HEK293 (cell line): Measurements from ENCODE around the gene NRTN.
A peak's percentile ranks its signal among the peaks of the same experiment; 100 is the strongest.

Experiments used
- CTCF ChIA-PET: fragments of 350-600 bp; formaldehyde crosslinking; extraction: SDS; loops from one replicate; lab custom pipeline; 2021; ENCODE audit warnings: antibody characterized with exemption; lab: Yijun Ruan, JAX
- POLR2A ChIA-PET: fragments of 300-600 bp; formaldehyde crosslinking; extraction: SDS; loops from one replicate; lab custom pipeline; 2020; ENCODE audit warnings: antibody characterized with exemption, inconsistent platforms; lab: Yijun Ruan, JAX
- H3K27ac ChIP-seq: fragments of 200-500 bp; sonication (Bioruptor generic); 2 replicates; pipeline ENCODE4 v1.5.1; 2014; ENCODE audit warnings: low read depth, low read length, control low read depth, inconsistent platforms; ENCODE audit errors: extremely low read depth
- H3K36me3 ChIP-seq, 2 experiments: fragments of 200-500 bp in 1 of 2; sonication (Bioruptor generic) in 1 of 2; 1 replicate in 1 of 2; 2 replicates in 1 of 2; pipeline ENCODE4 v1.5.1; 2014 to 2017; ENCODE audit warnings: inconsistent platforms in 2 of 2, low read length in 2 of 2; ENCODE audit not compliant: control insufficient read depth in 2 of 2, insufficient read depth in 1 of 2
- H3K4me1 ChIP-seq: fragments of 200-500 bp; sonication (Bioruptor generic); 2 replicates; pipeline ENCODE4 v1.5.1; 2014; ENCODE audit warnings: mild to moderate bottlenecking, low read length, inconsistent platforms; ENCODE audit not compliant: control insufficient read depth, insufficient read depth
- H3K4me3 ChIP-seq: 2 replicates; pipeline ENCODE4 v1.5.1; 2011; ENCODE audit warnings: low read depth, mild to moderate bottlenecking, control low read depth, low read length, moderate library complexity
- H3K9me3 ChIP-seq: fragments of 200-500 bp; sonication (Bioruptor generic); 2 replicates; pipeline ENCODE4 v1.5.1; 2014; ENCODE audit warnings: low read depth, low read length, inconsistent platforms; ENCODE audit not compliant: control insufficient read depth, insufficient read depth
- GLIS2 ChIP-seq: fragments of 450-650 bp; formaldehyde crosslinking; IDR thresholded peaks from 2 replicates; pipeline ENCODE4 v1.5.1; 2016; ENCODE audit warnings: missing biosample characterization, missing genetic modification characterization
- HOXA7 ChIP-seq: sonication (generic); formaldehyde crosslinking; IDR thresholded peaks from 2 replicates; pipeline ENCODE4 v1.8.1; 2022; ENCODE audit warnings: missing genetic modification reagents, borderline replicate concordance
- HOXC10 ChIP-seq: sonication (generic); formaldehyde crosslinking; IDR thresholded peaks from 2 replicates; pipeline ENCODE4 v1.8.1; 2023; ENCODE audit warnings: mild to moderate bottlenecking, missing genetic modification reagents
- ZBTB20 ChIP-seq: fragments of 450-650 bp; formaldehyde crosslinking; IDR thresholded peaks from 2 replicates; pipeline ENCODE4 v1.5.1; 2016; ENCODE audit warnings: missing biosample characterization, missing genetic modification characterization
- ZBTB6 ChIP-seq: fragments of 450-650 bp; formaldehyde crosslinking; IDR thresholded peaks from 2 replicates; pipeline ENCODE4 v1.5.1; 2017; ENCODE audit warnings: missing biosample characterization, missing genetic modification characterization
- ZFP41 ChIP-seq: fragments of 450-650 bp; formaldehyde crosslinking; IDR thresholded peaks from 2 replicates; pipeline ENCODE4 v1.5.1; 2016; ENCODE audit warnings: missing biosample characterization, missing genetic modification characterization, borderline replicate concordance
- ZNF341 ChIP-seq: fragments of 450-650 bp; formaldehyde crosslinking; IDR thresholded peaks from 2 replicates; pipeline ENCODE4; 2016; ENCODE audit warnings: low read depth, missing biosample characterization, missing genetic modification characterization
- ZNF416 ChIP-seq: fragments of 450-650 bp; formaldehyde crosslinking; IDR thresholded peaks from 2 replicates; pipeline ENCODE4 v1.5.1; 2016; ENCODE audit warnings: missing biosample characterization, missing genetic modification characterization
- ZNF518A ChIP-seq: fragments of 450-650 bp; formaldehyde crosslinking; conservative IDR thresholded peaks from 2 replicates; pipeline ENCODE4 v1.5.1; 2016; ENCODE audit warnings: low read depth, missing biosample characterization, missing genetic modification characterization
- ZNF529 ChIP-seq: fragments of 450-650 bp; formaldehyde crosslinking; IDR thresholded peaks from 2 replicates; pipeline ENCODE4 v1.5.1; 2017; ENCODE audit warnings: missing genetic modification characterization, missing biosample characterization; ENCODE audit not compliant: insufficient replicate concordance
- ZNF530 ChIP-seq: fragments of 450-650 bp; formaldehyde crosslinking; IDR thresholded peaks from 2 replicates; pipeline ENCODE4 v1.5.1; 2016; ENCODE audit warnings: low read depth, missing biosample characterization, missing genetic modification characterization
- ZNF654 ChIP-seq: fragments of 450-650 bp; formaldehyde crosslinking; IDR thresholded peaks from 2 replicates; pipeline ENCODE4 v1.5.1; 2016; ENCODE audit warnings: low read depth, missing biosample characterization, missing genetic modification characterization
- ZNF701 ChIP-seq: fragments of 450-650 bp; formaldehyde crosslinking; IDR thresholded peaks from 2 replicates; pipeline ENCODE4 v1.5.1; 2016; ENCODE audit warnings: missing biosample characterization, missing genetic modification characterization
- ZNF791 ChIP-seq: fragments of 450-650 bp; formaldehyde crosslinking; IDR thresholded peaks from 2 replicates; pipeline ENCODE4 v1.5.1; 2016; ENCODE audit warnings: missing biosample characterization, missing genetic modification characterization
- TF ChIP-seq, protein P1 (sequence below): fragments of 450-650 bp; formaldehyde crosslinking; IDR thresholded peaks from 2 replicates; pipeline ENCODE4 v1.5.1; 2016; ENCODE audit warnings: missing biosample characterization, missing genetic modification characterization
- TF ChIP-seq, protein P2 (sequence below): IDR thresholded peaks from 2 replicates; pipeline ENCODE4 v1.6.1; 2011; ENCODE audit warnings: mild to moderate bottlenecking, low read depth, low read length, borderline replicate concordance
- TF ChIP-seq, protein P3 (sequence below): fragments of 450-650 bp; formaldehyde crosslinking; IDR thresholded peaks from 2 replicates; pipeline ENCODE4 v1.5.1; 2016; ENCODE audit warnings: missing biosample characterization, missing genetic modification characterization

Gene NRTN

DNA sequence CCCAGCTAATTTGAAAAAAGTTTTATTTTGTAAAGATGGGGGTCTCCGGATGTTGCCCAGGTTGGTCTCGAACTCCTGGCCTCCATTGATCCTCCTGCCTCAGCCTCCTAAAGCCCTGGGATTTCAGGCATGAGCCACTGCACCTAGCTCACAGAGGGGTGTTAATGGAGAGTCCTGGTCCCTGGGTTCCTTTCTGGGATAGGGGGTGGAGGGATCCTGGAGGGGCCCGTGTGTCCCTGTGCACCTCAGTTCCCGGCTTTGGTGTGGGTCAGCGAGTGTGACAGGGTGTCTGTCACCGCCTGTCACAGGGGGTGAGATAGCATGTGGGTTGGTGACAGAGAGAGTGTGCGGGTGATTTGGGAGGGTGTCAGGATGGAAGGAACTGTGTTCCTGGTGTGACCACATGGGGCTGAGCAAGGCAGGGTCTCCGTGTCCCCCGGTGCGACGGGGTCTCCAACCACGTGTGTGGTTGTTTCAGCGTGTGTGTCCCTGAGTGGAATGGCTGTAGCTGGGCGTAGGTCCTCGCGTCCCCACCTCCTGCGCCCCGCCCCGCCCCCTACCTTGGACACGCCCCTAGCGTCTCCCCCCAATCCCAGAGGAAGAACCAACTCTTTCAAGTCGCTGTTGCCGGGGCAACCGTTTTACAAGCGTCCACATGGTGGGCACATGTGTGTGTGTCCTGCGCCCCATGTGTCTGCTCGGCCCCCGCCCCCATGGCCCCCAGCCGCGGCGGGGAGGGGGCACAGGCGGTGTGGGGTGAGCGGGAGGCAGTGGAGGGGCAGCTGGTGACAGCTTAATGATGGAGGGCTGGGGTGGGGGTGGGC, 2.9 kb upstream of the NRTN start (continued):
- no peak for TF ChIP-seq ZNF416
- TF ChIP-seq HOXA7 (CRISPR knock-in tag): no peak
- TF ChIP-seq, all 188 proteins: peak for 8

DNA sequence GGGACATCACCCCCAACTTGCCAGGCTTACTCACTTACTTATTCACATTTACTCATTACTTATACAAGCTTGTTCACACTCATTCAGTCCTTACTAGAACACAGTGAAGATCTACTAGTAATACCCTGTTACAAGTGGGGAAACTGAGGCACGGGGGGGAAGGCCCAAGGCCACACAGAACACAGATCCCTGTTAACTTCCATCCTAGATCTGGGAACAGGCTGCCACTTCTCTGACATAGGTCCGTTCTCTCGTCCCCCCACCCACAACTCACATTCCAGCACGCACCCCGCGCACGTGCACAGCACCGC, 1.5 kb upstream of the NRTN start:
- CTCF ChIA-PET: interaction anchor here (0.6 to 2.3 kb wide), 58 partner anchors 9 to 402 kb away, joined by 3 to 71 read pairs (median 7); partner anchors contain the start of genes DUS3L, FUT6, NDUFA11 and RPL36
- Histone ChIP-seq H3K4me1 (peaks cover 3% of the 10 kb centered on the region; the same call in 1 of the 2 replicates), H3K27ac (no peak overlapping the region), H3K4me3 (peak overlapping the region; percentile 25), H3K36me3 (no peaks in the 10 kb centered on the region), H3K9me3 (no peaks in the 10 kb centered on the region)
- POLR2A ChIA-PET: interaction anchor here (1.0 to 1.6 kb wide), 13 partner anchors 10 to 219 kb away, joined by 3 to 29 read pairs (median 5); partner anchors contain the start of genes DUS3L, NDUFA11, RPL36 and VMAC
- TF ChIP-seq ZBTB6 (tag by site-specific recombination) (no peak), ZNF341 (no peak), GLIS2 (tag by site-specific recombination) (no peak), ZNF654 (tag by site-specific recombination) (no peak), ZNF529 (tag by site-specific recombination) (no peak), ZNF518A (tag by site-specific recombination) (no peak), HOXC10 (no peak), ZNF701 (tag by site-specific recombination) (no peak), ZFP41 (no peak), ZNF530 (tag by site-specific recombination) (no peak), ZNF791 (tag by site-specific recombination) (no peak), ZBTB20 (0 out of 2 replicates have a peak, but pooled peaks have one; percentile 29)
- TF ChIP-seq, protein P1, sequence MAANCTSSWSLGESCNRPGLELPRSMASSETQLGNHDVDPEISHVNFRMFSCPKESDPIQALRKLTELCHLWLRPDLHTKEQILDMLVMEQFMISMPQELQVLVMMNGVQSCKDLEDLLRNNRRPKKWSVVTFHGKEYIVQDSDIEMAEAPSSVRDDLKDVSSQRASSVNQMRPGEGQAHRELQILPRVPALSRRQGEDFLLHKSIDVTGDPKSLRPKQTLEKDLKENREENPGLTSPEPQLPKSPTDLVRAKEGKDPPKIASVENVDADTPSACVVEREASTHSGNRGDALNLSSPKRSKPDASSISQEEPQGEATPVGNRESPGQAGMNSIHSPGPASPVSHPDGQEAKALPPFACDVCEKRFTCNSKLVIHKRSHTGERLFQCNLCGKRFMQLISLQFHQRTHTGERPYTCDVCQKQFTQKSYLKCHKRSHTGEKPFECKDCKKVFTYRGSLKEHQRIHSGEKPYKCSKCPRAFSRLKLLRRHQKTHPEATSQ (tag by site-specific recombination): 0 out of 2 replicates have a peak, but pooled peaks have one; percentile 1
- TF ChIP-seq, protein P2, sequence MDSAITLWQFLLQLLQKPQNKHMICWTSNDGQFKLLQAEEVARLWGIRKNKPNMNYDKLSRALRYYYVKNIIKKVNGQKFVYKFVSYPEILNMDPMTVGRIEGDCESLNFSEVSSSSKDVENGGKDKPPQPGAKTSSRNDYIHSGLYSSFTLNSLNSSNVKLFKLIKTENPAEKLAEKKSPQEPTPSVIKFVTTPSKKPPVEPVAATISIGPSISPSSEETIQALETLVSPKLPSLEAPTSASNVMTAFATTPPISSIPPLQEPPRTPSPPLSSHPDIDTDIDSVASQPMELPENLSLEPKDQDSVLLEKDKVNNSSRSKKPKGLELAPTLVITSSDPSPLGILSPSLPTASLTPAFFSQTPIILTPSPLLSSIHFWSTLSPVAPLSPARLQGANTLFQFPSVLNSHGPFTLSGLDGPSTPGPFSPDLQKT: no peak
- TF ChIP-seq, protein P3, sequence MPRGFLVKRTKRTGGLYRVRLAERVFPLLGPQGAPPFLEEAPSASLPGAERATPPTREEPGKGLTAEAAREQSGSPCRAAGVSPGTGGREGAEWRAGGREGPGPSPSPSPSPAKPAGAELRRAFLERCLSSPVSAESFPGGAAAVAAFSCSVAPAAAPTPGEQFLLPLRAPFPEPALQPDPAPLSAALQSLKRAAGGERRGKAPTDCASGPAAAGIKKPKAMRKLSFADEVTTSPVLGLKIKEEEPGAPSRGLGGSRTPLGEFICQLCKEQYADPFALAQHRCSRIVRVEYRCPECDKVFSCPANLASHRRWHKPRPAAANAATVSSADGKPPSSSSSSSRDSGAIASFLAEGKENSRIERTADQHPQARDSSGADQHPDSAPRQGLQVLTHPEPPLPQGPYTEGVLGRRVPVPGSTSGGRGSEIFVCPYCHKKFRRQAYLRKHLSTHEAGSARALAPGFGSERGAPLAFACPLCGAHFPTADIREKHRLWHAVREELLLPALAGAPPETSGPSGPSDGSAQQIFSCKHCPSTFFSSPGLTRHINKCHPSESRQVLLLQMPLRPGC (tag by site-specific recombination): peak; percentile 73; the same call in 1 of the 2 replicates
